OCI-LY1 (cell line): ENCODE results near the gene RAD51B.

ENCODE experiments used
- EZH2 ChIP-seq: fragments of 200-600 bp; sonication (generic), shearing (Covaris generic); IDR thresholded peaks from 2 replicates; pipeline ENCODE4 v1.8.0; 2017; ENCODE audit warnings: borderline replicate concordance, mixed run types, mild to moderate bottlenecking, antibody characterized with exemption, low read length, moderate library complexity, mixed read lengths
- TF ChIP-seq, protein P1 (sequence below): fragments of 200-600 bp; sonication (generic), shearing (Covaris generic); IDR thresholded peaks from 2 replicates; pipeline ENCODE4 v1.5.1; 2017; ENCODE audit warnings: mild to moderate bottlenecking, antibody characterized with exemption, low read length, moderate library complexity, mixed read lengths

DNA sequence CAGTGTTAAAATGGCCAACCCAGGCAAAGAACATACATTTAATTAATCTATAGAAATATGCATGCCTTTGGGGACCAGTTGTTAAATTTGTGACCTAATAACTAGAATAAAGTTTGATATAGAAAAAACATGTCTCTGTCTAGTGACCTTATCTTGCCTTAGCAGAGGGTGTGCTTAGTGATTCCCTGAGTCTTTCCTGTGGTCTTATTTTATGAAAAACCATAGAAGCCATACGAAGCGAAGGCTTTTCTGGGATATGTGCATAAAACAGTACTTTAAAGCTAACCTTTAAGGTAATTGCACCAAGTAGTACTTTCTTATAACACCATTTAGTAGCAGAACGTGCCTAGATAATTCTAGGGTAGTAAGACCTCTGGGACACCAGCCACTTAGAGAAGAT, 593.9 kb downstream of the RAD51B start:
- TF ChIP-seq, protein P1, sequence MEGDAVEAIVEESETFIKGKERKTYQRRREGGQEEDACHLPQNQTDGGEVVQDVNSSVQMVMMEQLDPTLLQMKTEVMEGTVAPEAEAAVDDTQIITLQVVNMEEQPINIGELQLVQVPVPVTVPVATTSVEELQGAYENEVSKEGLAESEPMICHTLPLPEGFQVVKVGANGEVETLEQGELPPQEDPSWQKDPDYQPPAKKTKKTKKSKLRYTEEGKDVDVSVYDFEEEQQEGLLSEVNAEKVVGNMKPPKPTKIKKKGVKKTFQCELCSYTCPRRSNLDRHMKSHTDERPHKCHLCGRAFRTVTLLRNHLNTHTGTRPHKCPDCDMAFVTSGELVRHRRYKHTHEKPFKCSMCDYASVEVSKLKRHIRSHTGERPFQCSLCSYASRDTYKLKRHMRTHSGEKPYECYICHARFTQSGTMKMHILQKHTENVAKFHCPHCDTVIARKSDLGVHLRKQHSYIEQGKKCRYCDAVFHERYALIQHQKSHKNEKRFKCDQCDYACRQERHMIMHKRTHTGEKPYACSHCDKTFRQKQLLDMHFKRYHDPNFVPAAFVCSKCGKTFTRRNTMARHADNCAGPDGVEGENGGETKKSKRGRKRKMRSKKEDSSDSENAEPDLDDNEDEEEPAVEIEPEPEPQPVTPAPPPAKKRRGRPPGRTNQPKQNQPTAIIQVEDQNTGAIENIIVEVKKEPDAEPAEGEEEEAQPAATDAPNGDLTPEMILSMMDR, result no peak
- no peak for TF ChIP-seq EZH2
